ENCODE data around the gene LZTS2.

GRCh38 chr10:100968863-100969186, 30.8 kb upstream of the LZTS2 start:
- TF ChIP-seq ZFP3 (CRISPR knock-in tag; IDR thresholded peaks at IDR 0.05), result no peak
- no peak for TF ChIP-seq CSRNP3 (CRISPR knock-in tag; IDR thresholded peaks at IDR 0.05)
- TF ChIP-seq PPARA (CRISPR knock-in tag; IDR thresholded peaks at IDR 0.05; ENCODE audit: borderline replicate concordance), result no peak

Data from SK-N-SH treated with all-trans-retinoic acid at 6 μM for 48 hours (cell line).